IPS-NIHi11 (cell line): ENCODE results near the gene SYNM.
A peak's percentile ranks its signal among the peaks of the same experiment; 100 is the strongest.

Experiments
- DNase-seq: peaks from one replicate; pipeline ENCODE4 v3.0.0; 2012; ENCODE audit warnings: mixed read lengths, low spot score

The SYNM gene

GRCh38 chr15:99085413-99086326 is 19.2 kb upstream of the SYNM start:
- no peak for DNase-seq

DNA sequence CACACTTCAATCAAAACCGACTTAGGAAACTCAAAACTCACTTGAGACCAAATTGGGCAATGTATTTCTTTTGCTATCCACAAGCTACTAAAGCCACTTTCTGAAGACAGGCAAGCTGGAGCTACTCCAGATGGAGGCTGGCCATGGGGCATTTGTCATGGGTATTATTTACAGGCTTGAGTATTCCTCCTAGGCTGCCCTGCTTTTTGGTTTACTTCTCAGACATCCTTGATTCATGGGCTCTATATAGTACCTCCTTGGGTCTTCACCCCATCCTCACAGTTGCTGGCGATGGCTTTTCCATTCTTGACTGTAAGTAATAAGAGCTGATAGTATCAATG is 18.6 kb upstream of the SYNM start:
- DNase-seq: no peak

- no peak for DNase-seq
These were observed 17.4 kb upstream of the SYNM start for GRCh38 chr15:99087405-99087943.

DNA sequence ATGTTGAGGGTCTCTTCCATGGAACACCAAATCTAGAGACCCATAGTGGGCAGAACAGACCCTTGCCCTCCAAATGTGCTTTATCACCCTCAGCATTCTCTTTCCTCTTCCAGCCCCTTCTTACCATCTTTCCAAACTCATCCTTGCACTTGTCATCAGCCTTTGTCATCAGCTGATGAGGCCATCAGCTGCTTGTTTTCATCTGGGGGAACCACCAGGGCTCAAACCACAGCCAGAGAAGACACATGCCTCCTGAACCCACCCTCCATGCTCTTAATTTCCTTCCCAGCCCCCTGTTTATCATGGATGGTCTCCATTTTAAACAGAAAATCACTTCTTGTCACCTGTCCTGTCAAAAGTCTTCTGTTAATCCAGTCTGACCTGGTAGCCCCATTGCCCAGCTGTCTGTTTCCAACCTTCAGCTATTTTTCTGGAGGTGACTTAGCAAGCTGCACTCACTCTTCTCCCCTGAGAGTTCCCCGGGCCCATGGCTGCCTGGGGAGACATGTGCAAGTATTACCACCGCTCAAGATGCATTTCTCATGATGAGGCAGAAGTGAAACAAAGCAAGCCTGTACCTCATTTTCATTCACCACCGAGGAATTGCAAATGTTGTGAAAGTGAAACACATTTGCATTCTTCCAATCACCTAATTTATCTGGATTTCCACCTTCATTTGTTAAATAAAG is 14.7 kb upstream of the SYNM start:
- DNase-seq: no peak

- DNase-seq: no peak
These were observed 13.9 kb upstream of the SYNM start for GRCh38 chr15:99090938-99091337.

- DNase-seq: no peak
These were observed 12.2 kb upstream of the SYNM start for GRCh38 chr15:99092554-99093172.

DNA sequence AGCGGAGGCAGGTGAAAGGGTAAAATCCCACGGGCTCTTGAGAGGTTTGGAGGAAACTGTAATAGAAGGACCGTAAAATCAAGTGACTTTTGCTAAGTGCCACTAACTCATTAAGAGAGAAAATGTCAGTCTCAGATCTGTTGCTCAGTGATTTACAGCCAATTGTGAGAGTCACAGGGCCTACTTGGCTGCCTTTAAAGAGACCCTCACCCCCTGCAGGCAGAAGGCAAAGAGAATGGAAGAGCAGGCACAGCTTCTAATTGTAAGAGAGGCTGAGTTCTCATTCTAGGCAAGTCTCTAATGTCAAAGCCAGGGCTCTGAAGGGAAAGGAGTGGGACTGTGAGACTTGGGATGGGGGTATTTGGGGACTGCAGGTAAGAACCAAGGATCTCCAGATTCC is 9.3 kb upstream of the SYNM start:
- no peak for DNase-seq

DNA sequence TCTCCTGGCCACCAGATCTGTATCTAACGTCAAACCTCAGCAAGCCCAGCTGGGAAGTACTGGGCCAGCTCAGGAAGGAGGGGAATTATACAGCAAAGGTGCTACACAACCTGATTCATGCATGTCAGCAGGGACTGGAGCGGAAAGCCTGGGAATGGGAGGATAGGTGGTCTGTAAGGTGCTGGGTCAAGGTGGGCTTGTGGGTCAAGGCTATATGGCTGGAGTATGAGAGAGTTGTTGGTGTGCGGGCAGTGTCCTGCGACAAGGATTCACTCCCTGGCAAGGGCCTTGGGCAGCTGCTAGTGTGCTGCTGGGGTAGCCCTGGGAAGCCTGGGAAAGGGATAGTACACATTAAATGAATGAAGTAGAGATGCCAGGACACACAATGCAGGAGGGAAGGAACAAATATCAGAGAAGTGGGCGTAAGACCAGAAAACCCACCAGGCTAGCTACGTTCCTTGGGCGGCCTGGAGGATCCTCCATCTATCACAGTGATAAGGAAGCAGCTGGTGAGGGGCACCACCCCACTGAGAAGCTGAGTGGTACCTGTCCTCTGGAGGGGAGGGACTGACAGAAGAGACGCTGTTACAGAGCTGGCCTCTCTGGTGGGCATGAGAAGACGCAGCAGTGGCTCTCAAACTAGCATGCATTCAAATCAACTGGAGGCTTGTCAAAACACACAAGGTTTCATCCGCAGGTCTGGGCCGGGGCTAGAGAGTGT is 8.5 kb upstream of the SYNM start:
- no peak for DNase-seq

- no peak for DNase-seq
These were observed 7.9 kb upstream of the SYNM start for GRCh38 chr15:99096894-99097426.

DNA sequence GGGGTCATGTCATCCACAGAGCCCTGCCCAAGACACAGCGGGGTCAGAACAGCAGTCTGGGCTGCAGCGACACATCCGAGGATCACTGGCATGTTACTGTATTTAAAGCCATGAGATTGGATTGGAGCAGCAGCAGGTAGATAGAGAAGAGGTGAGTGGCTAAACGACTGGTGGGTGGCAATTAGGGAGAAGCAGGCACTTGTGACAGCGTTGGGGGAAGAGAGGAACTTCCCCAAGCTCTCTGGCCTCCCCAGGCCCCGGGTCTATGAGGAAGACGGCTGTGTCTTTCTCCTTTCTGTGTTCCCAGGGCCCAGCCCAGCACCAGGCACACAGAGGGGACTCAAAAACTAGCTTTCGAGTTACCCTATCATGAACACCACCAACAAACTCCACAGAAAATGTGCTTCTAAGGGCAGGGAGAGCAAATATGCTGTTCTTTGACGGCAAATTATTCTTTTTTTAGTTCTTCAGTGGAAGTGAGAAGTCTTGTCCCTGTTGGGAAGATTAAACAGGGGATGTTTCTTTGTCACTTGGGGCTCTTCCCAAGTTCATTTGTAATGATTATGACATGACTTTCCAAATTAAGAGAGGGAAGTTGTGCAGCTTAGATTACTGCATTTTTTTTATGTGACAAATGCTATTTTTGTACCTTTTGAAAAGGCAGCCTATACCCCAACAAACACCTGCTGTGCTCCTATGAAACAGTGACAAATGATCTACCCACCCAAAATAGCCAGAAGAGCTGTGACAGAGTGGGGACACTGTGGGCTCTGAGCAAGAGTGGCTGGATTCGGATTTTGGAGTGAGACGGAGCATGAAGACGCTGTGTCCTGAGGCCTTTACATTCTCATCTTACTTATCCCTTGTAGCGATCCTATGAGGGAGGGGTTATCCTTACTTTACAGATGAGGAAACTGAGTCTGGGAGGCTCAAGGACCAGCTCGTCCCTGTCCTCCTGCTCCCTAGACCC is 7.2 kb upstream of the SYNM start:
- no peak for DNase-seq

- no peak for DNase-seq
These were observed 6.5 kb upstream of the SYNM start for GRCh38 chr15:99098426-99098825.

DNA sequence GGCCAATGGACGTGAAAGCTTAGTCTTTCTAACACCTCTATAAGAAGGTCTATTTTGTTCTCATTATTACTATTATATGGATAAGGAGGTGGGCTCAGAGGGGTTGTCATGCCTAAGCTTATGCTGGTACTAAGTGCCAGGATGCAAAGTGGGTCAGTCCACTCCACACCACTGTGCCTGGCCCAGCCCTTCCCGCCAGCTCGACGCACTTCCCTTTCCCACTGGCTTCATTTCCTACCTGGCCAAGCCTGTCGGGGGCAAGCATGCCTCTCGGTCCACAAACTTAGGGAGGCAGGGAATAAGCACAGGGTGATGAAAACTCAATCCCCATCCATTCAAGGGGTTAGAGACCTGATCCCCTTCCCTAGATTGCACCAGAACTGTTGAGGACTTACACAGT is 5.9 kb upstream of the SYNM start:
- no peak for DNase-seq

DNA sequence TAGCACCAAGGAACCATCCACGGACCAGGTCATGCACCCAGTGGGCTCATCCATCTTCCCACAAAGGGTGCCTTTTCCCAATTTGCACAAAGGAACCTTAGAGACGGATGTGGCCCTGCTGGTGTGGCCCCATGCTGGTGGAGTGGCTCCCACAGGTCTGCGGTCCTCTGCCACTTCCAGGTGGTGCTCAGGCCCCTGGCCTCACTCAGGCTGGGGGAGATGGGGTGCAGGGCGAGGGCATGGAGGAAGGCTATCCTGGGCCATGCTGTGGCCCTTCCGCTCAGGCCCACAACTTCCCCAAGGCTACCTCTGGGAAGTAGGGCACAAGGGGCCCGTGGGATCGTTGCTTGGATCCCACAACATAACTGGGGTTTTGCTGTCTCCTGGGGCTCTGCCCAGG is 5.2 kb upstream of the SYNM start:
- no peak for DNase-seq

DNA sequence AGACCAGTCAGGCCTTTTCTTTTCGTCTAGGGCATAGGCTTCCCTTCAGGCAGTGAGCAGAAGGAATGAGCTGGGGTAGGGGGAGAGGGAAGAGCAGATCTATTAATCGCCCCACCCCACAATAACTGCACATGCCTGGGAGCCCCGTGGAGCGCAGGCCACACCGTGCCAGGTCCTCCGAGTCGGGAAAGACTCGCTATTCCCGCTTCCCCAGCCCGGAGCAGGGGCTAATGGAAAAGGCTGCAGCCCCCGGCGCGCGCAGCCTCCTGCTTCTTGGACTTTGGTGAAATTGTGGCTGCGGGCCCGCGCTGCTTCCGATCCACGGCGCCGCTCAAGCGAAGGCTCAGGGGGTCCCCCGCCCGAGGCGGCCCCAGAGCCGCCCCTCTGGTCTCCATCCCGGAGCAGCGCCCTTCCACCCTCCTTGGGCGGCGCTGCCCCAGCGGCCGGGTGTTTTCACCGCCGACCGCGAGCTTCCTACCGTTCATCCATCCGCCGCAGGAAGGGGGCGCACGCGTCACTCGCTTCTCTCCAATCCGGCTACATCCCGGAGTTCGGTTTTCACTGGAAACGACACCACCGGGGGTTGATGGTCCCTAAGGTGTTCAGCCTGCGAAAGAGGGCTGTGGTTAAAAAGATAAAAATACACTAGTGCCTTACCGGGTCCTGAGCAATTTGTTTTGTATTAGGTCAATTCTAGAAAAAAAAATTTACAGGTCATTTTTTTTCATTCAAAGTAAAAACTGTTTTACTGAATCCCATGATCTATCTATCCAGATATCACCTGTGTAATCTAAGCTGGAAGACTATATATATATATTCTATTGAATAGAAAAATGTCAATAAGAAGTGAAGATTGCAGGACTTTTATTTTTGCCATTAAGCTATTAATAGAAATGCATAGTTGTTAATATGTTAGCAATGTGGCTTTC is 4.4 kb upstream of the SYNM start:
- peak; percentile 85 for DNase-seq

DNA sequence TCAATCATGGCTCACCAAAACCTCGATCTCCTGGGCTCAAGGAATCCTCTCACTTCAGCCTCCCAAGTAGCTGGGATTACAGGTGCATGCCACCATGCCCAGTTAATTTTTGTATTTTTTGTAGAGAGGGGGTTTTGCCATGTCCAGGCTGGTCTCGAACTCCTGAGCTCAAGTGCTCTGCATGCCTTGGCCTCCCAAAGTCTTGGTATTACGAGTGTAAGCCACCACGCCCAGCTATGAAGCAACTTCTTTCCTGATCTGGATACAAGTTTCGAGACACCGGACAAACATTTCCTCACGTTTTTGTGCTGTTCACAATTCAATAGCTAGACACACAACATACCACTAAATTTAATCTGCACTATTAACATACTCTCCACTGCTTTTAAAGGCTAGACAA is 3.4 kb upstream of the SYNM start:
- no peak for DNase-seq

- DNase-seq: no peak
These were observed 2.3 kb upstream of the SYNM start for GRCh38 chr15:99102332-99103235.

GRCh38 chr15:99103279-99103678 is 1.6 kb upstream of the SYNM start:
- DNase-seq: no peak

- peak; percentile 78 for DNase-seq
These were observed 848 bp downstream of the SYNM start for GRCh38 chr15:99105514-99106341.
